Motor neuron (in vitro differentiated cells): ENCODE data around the gene FASTK. TPM values are rescaled to one million over a fixed set of nuclear protein-coding genes. Genes with fewer than 3 reads are reported as not detected.
A peak's percentile ranks its signal among the peaks of the same experiment; 100 is the strongest.

Source experiments
- ATAC-seq, 8 experiments: fragments of 200-7000 bp; cut with Tn5 transposase; replicated peaks in 6 of 8; 2 replicates each; pipeline ENCODE4 v1.8.0; 2021; ENCODE audit warnings: mild to moderate bottlenecking in 8 of 8, moderate library complexity in 8 of 8
- H3K27ac ChIP-seq, 2 donors: fragments of 250-450 bp; sonication (Bioruptor Pico); 2 replicates each; pipeline ENCODE4 v1.9.0; 2021; ENCODE audit warnings: antibody characterized with exemption in 2 of 2, mild to moderate bottlenecking in 2 of 2, moderate library complexity in 1 of 2
- H3K4me1 ChIP-seq, 2 donors: fragments of 250-450 bp; sonication (Bioruptor Pico); replicated peaks in 1 of 2; 2 replicates each; pipeline ENCODE4 v1.6.1; 2021; ENCODE audit warnings: antibody characterized with exemption in 2 of 2, mild to moderate bottlenecking in 2 of 2, moderate library complexity in 1 of 2
- H3K4me3 ChIP-seq, 5 donors: fragments of 250-450 bp; sonication (Bioruptor Pico); 2 replicates each; pipeline ENCODE4 v1.9.0; 2021; ENCODE audit warnings: antibody characterized with exemption in 5 of 5, mild to moderate bottlenecking in 5 of 5, moderate library complexity in 4 of 5
- WGBS, 10 experiments: fragments of 450-650 bp; shearing (Covaris generic); methylation state at CpG; one replicate each; pipeline ENCODE4 v1.0.0; 2022; 5-methylcytosine and 5-hydroxymethylcytosine counted together
- in situ Hi-C, 9 experiments: fragments of 400-800 bp; cut with MboI; loops; one replicate each; pipeline ENCODE4 v1.15.0; 2021; ENCODE audit warnings: low sequenced_read_pairs in 9 of 9, low pct_unique_long_range_greater_than_20kb in 2 of 9; ENCODE audit not compliant: unreplicated experiment in 9 of 9
- total RNA-seq, 8 experiments: library from RNA; unstranded; fragments of 300-600 nt; gene quantifications; 2 replicates each; pipeline versions ENCODE4 v1.2.3 to v1.2.4, GENCODE V29; 2022

Gene FASTK
- total RNA-seq, 8 experiments from 2014 or later: 33.5 to 79.4 (median 59.9) TPM

DNA sequence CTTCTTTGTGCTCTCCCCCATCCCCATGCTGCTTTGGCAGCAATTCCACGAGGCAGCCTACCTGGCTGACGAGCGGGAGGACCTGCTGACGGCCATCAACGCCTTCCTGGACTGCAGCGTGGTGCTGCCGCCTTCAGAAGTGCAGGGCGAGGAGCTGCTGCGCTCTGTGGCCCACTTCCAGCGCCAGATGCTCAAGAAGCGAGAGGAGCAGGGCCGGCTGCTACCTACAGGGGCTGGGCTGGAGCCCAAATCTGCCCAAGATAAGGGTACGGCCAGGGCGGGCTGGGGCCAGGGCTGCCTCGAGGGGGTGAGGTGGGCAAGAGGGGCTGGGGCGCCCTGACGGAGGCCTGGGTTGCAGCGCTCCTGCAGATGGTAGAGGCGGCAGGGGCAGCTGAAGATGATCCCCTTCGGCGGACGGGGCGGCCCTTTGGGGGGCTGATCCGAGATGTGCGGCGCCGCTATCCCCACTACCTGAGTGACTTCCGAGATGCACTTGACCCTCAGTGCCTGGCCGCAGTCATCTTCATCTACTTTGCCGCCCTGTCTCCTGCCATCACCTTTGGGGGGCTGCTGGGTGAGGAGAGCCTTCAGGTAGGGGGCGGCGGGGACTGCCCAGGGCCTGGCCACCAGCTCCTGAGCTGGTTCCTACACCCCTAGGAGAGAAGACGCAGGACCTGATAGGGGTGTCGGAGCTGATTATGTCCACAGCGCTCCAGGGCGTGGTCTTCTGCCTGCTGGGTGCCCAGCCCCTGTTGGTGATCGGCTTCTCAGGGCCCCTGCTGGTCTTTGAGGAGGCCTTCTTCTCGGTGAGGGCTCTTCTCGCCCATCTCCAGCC lies 9.4 kb downstream of the FASTK start:
- no peak for ATAC-seq
- 80 to 100% methylated on average over 1 to 2 of the region's 39 CpGs; no CpG with 5 or more reads in 8 of the 10 experiments for WGBS, 10 experiments
- no peak overlapping the region for H3K4me3 ChIP-seq
- in situ Hi-C loops: no loop called here
- no peak overlapping the region for H3K27ac ChIP-seq
- H3K4me1 ChIP-seq: no peaks in the 10 kb centered on the region

DNA sequence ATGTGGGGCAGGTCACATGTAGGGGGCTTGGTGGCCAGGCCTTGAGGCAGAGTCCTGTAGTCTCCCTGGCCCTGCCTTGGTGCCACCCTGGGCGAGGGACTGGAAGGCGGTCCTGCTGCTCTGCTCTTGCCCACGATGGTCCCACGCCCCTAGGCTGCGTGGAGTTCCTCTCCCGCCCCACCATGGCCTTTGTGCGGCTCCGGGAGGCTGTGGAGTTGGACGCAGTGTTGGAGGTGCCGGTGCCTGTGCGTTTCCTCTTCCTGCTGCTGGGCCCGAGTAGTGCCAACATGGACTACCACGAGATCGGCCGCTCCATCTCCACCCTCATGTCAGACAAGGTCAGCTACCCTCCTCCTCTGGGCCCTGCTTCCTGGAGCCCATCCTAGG lies 10.0 kb downstream of the FASTK start:
- in situ Hi-C loops: no loop called here
- no peak overlapping the region for H3K4me3 ChIP-seq
- ATAC-seq: peak in 1 of 8 experiments; percentile 5
- 95 to 100% methylated on average over 3 to 4 of the region's 15 CpGs; no CpG with 5 or more reads in 8 of the 10 experiments for WGBS, 10 experiments
- H3K4me1 ChIP-seq: no peaks in the 10 kb centered on the region
- no peak overlapping the region for H3K27ac ChIP-seq

- in situ Hi-C loops: no loop called here
- no peaks in the 10 kb centered on the region for H3K4me1 ChIP-seq
- ATAC-seq: peak in 2 of 8 experiments; percentile 56 to 64
- WGBS, 10 experiments: 80 to 100% (median 88%) methylated on average over 2 to 4 of the region's 17 CpGs; no CpG with 5 or more reads in 6 of the 10 experiments
- no peak overlapping the region for H3K4me3 ChIP-seq
- no peak overlapping the region for H3K27ac ChIP-seq
Measured at GRCh38 chr7:151069841-151070573, 10.6 kb downstream of the FASTK start.

DNA sequence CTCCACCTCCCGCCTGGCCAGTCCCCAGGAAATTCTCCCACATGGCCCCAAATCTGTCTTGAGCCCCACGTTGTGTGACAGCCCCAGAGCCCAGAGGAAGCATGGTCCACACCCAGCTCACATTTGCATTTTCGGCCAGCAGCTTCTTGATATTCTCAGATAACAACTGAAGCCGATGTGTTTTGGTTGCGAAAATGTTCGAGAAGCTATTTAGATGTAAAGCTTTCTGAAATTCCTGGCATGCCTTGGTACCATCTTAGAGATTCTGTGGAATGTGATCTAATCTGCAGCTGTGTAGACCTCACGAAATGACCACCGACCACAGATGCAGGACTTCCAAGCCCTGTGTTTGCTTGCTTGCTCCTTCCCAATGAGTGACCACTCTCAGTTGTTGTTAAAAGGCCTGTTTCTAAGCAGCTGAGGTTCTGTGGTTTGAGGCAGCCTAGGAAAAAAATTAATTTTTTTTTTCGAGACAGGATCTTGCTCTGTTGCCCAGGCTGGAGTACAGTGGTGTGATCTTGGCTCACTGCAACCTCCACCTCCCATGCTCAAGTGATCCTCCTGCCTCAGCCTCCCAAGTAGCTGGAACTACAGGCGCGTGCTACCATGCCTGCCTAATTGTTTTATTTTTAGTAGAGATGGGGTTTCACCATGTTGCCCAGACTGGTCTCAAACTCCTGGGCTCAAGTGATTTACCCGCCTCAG lies 12.4 kb downstream of the FASTK start:
- in situ Hi-C loops: no loop called here
- peak in 3 of 8 experiments; percentile 71 to 82 (median 72) for ATAC-seq
- Histone ChIP-seq H3K4me3 (no peak overlapping the region), H3K27ac (no peak overlapping the region), H3K4me1 (peaks cover 0 to 2% of the 10 kb centered on the region in 2 donors)
- WGBS, 10 experiments: 7 to 100% (median 86%) methylated on average over 1 to 8 of the region's 12 CpGs; no CpG with 5 or more reads in 2 of the 10 experiments

DNA sequence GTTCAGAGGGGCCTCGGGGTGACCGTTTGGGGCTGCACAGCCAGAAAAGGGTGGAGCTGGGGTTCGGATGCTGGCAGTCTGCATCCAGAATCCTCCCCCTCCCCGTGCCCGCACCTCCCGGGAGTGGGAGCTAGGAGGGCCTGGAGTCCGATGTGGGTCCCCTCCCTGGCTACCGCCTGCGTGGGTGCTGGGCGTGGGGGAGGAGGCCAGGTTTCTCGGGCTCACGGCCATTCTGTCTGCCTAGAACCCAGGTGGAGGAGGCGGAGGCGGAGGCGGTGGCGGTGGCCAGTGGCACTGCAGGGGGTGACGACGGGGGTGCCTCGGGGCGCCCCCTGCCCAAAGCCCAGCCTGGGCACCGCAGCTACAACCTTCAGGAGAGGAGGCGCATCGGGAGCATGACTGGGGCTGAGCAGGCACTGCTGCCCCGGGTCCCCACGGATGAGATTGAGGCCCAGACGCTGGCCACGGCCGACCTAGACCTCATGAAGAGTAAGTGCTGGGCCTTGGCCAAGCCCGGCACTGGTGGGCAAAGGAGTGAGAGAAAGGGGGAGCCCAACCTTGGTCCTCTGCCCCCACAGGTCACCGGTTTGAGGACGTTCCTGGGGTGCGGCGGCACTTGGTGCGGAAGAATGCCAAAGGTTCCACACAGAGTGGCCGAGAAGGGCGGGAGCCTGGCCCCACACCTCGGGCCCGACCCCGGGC lies 14.2 kb downstream of the FASTK start:
- no peak overlapping the region for H3K27ac ChIP-seq
- peaks cover 11 to 12% of the 10 kb centered on the region in 2 donors for H3K4me1 ChIP-seq
- in situ Hi-C loops: no loop called here
- no peak for ATAC-seq
- H3K4me3 ChIP-seq: no peak overlapping the region
- WGBS, 10 experiments: 88 to 90% methylated on average over 2 to 5 of the region's 39 CpGs; no CpG with 5 or more reads in 8 of the 10 experiments

DNA sequence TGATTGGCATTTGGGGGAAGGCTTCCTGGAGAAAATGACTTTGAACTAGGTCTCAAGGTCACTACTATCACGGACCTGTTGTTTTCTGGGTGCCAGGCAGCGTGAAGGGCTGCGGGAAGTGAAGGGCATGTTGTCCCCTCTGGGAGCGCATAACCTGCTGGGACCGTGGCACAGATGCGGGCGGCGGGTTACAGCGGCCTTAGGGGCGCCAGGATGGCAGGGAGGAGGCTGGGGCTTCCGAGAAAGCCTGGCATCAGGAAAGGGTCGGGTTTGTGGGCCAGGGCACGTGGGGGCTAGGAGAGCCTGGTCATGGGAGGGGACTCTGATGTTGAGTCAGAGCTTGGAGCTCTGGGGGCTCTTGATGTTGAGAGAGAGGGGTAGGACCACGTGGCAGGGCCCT lies 15.1 kb downstream of the FASTK start:
- no peak overlapping the region for H3K4me3 ChIP-seq
- no peak for ATAC-seq
- in situ Hi-C loops: no loop called here
- H3K27ac ChIP-seq: no peak overlapping the region
- H3K4me1 ChIP-seq: peaks cover 15 to 20% of the 10 kb centered on the region in 2 donors
- 71 to 100% (median 92%) methylated on average over 1 to 11 of the region's 14 CpGs; no CpG with 5 or more reads in 5 of the 10 experiments for WGBS, 10 experiments

- Histone ChIP-seq H3K4me1 (peaks cover 19 to 24% of the 10 kb centered on the region in 2 donors), H3K4me3 (no peak overlapping the region), H3K27ac (no peak overlapping the region)
- in situ Hi-C loops: no loop called here
- WGBS, 10 experiments: no CpG with 5 or more reads among the region's 6 CpGs
- no peak for ATAC-seq
Measured at GRCh38 chr7:151064993-151065392, 15.6 kb downstream of the FASTK start.

GRCh38 chr7:151064454-151064853 lies 16.2 kb downstream of the FASTK start:
- no peak for ATAC-seq
- in situ Hi-C loops: no loop called here
- no peak overlapping the region for H3K27ac ChIP-seq
- no peak overlapping the region for H3K4me3 ChIP-seq
- 80 to 100% methylated on average over 2 to 3 of the region's 18 CpGs; no CpG with 5 or more reads in 8 of the 10 experiments for WGBS, 10 experiments
- peaks cover 21 to 24% of the 10 kb centered on the region in 2 donors for H3K4me1 ChIP-seq

GRCh38 chr7:151063212-151063561 lies 17.4 kb downstream of the FASTK start:
- H3K27ac ChIP-seq: peak overlapping the region in 1 of 2 donors; percentile 32
- peak in 3 of 8 experiments; percentile 6 to 38 (median 29) for ATAC-seq
- peak overlapping the region in 3 of 5 donors; percentile 23 to 37 (median 36) for H3K4me3 ChIP-seq
- H3K4me1 ChIP-seq: peaks cover 29 to 32% of the 10 kb centered on the region in 2 donors
- no CpG with 5 or more reads among the region's 11 CpGs for WGBS, 10 experiments
- in situ Hi-C loops: no loop called here

DNA sequence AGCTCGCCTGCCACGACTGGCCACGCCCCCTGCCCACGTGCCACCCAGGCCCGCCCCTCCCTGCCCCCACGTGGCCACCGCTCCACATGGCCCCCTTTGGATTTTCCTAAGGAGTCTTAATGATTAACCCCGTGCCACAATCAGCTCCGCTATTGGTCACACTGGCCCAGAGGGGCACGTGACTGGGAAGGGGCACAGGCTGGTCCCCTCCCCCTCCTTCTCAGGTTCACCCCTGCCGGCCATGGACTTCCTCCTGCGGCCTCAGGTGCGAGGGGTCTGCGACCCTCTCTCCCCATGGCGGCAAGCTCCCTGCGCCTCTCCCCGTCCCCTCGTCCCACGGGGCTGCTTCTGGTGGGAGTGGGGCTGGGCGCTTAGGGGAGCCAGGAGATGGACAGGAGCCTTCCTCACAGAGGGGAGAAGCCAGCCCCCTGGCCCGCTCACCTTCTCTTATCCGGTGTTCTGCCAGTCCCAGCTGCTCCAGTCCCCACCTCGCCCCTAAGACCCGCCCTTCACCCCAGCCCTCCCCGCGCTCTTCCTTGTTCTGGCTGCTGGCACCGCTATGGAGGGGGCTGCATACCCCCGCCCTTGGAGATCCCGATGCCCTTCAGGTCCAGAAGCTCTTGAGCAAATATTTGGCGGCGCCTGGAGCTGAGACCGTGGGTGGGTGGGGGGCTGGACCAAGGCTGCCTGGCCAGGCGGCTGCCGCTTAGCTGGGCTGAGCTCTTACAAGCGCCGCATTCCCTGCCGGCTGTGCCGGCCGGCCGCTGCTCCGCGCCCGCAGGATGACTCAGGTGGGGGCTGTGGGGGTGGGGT lies 18.0 kb downstream of the FASTK start:
- H3K4me1 ChIP-seq: peaks cover 29 to 32% of the 10 kb centered on the region in 2 donors
- H3K27ac ChIP-seq: peak overlapping the region in 1 of 2 donors; percentile 32
- in situ Hi-C loops: no loop called here
- peak overlapping the region; percentile 17 to 37 (median 23) for H3K4me3 ChIP-seq
- WGBS, 10 experiments: no CpG with 5 or more reads among the region's 43 CpGs
- ATAC-seq: peak; percentile 8 to 38 (median 20)

DNA sequence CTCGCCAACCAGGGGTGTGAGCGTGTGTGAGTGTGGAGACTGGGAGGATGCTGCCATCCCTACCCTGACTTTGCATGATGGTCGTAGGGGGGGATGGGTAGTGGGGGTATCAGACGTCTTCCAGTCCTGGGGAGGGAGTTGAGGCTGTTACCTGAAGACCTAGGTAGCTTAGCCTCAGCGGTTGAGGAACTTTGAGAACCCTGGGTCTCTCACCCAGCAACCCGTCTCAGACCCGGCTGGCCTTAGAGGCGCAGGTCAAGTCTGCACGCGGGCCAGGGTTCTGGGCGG lies 18.6 kb downstream of the FASTK start:
- ATAC-seq: no peak
- no peak overlapping the region for H3K27ac ChIP-seq
- H3K4me3 ChIP-seq: peak overlapping the region in 4 of 5 donors; percentile 2 to 37 (median 28)
- in situ Hi-C loops: no loop called here
- WGBS, 10 experiments: 0% methylated on average over 1 of the region's 11 CpGs; no CpG with 5 or more reads in 9 of the 10 experiments
- H3K4me1 ChIP-seq: peaks cover 31 to 34% of the 10 kb centered on the region in 2 donors
